GM12874 (cell line): ENCODE data around the gene PEX7.

Experiments
- TF ChIP-seq, protein P1 (sequence below): IDR thresholded peaks from 2 replicates; pipeline ENCODE4 v1.5.1; 2011; ENCODE audit warnings: low read depth, mild to moderate bottlenecking, control low read depth, low read length, moderate library complexity; ENCODE audit not compliant: insufficient read depth

Gene PEX7

GRCh38 chr6:136945072-136945471, 122.7 kb downstream of the PEX7 start:
- TF ChIP-seq, protein P1, sequence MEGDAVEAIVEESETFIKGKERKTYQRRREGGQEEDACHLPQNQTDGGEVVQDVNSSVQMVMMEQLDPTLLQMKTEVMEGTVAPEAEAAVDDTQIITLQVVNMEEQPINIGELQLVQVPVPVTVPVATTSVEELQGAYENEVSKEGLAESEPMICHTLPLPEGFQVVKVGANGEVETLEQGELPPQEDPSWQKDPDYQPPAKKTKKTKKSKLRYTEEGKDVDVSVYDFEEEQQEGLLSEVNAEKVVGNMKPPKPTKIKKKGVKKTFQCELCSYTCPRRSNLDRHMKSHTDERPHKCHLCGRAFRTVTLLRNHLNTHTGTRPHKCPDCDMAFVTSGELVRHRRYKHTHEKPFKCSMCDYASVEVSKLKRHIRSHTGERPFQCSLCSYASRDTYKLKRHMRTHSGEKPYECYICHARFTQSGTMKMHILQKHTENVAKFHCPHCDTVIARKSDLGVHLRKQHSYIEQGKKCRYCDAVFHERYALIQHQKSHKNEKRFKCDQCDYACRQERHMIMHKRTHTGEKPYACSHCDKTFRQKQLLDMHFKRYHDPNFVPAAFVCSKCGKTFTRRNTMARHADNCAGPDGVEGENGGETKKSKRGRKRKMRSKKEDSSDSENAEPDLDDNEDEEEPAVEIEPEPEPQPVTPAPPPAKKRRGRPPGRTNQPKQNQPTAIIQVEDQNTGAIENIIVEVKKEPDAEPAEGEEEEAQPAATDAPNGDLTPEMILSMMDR, result no peak

DNA sequence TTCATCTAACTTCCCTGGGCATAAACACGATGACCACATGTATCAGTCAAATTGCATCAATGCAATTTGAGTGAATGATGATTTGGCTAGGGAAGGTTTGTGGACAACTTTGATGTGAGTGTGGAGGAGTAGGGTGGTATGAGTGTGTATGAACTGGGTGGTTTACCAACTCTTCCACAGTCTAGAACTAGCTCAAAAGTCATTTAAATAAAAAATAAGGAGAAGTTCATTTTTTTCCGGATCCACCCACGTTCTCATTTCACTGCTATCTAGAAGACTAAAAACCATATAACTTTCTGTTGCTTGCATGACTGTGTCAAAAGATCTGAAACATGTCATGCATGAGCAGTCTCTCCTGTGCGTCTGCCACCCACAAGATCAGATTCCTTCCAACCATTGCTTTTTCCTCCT, 123.3 kb downstream of the PEX7 start:
- TF ChIP-seq, protein P1, result no peak

- TF ChIP-seq, protein P1, result no peak
Observed at GRCh38 chr6:136947037-136947436, 124.6 kb downstream of the PEX7 start.

GRCh38 chr6:136950436-136951126, 128.2 kb downstream of the PEX7 start:
- TF ChIP-seq, protein P1, result no peak

DNA sequence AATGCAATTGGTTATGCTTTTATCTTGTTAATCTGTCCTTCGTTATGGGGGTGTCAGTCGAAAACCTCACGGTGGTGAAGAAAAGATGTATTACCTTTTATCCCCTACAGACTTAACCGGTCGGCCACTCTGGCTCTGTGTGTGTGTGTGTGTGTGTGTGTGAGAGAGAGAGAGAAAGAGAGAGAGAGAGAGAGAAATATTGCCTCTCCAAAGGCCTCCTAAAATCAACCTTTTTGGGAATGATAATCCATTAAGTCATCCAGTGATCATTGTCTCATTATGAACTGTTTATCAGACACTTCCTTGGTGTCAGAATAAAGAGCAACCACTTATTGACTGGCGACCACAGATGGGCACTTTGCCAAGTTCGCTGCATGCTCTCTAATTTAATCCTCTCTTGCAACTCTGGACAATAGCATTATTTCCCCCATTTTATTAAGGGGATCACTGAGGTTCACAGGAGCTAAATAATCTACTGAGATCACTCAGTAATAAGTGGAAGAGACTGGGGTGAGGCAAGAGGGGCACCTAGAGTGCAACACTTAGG, 130.4 kb downstream of the PEX7 start:
- TF ChIP-seq, protein P1, result no peak

- TF ChIP-seq, protein P1, result no peak
Observed at GRCh38 chr6:136955123-136955522, 132.7 kb downstream of the PEX7 start.

DNA sequence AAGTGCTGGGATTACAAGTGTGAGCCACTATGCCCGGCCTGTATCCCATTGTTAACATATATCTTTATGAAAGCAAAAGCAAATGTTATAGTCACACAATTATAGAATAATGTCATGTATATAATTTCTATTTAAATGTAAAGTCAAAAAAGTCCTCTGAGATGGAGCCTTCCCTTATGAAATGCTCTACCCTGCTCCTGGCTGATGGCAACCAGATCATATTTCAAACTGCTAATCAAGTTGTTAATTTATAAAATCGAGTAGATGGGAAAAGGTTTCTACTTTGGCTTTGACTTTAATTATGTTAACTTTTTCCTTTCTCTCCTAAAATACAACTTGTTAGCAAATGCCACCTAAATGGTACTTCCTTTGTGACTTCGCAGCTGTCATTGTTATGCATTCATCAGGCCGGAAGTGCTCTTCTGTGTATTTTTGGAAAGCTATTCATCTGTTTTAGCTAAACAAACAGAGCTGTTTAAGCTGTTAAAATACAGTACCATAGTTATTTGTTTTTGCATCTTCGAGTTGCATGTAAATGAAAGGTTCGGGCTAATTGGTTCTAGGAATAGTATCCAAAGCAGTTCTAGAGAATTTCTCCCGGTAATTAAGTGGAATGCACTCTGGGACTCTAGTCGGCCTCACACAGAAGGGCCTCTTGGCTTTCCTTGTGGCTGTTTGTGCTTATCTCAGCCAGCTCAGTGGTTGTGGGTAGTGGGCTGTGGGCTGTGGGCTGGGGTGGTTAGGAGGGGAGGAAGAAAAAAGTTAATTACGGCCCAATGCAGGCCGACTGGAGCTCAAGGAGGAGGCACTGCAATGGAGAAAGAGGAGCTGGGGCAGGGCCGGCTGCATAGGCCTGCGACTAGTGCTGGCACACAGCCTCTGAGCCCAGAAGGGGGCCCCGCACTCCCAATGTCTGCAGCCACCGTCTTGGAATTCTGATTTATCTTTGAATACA, 134.5 kb downstream of the PEX7 start:
- TF ChIP-seq, protein P1, result no peak
